A549 (cell line): ENCODE data around the gene ASMT. TPM values are rescaled to one million over a fixed set of nuclear protein-coding genes. Genes with fewer than 3 reads are reported as not detected.
A peak's percentile ranks its signal among the peaks of the same experiment; 100 is the strongest.
"Not testable (repeated sequence)": the region's sequence is repeated elsewhere in the genome, so short reads cannot be mapped to it uniquely, and the experiment has no call there.

Experiments
- ATAC-seq, 2 experiments: fragments of 200-7000 bp in 1 of 2; fragments of >200 bp in 1 of 2; cut with Nextera tagmentation in 1 of 2; cut with Tn5 transposase in 1 of 2; 3 replicates each; pipeline versions ENCODE4 v1.8.0 to v1.9.1; 2018 to 2020; ENCODE audit warnings: mild to moderate bottlenecking in 1 of 2, moderate library complexity in 1 of 2
- CTCF ChIA-PET: fragments of 300-600 bp; sonication (Branson Sonifier 250); formaldehyde crosslinking; extraction: SDS; loops from one replicate; lab custom pipeline; 2021; ENCODE audit warnings: antibody characterized with exemption, inconsistent platforms; lab: Yijun Ruan, JAX
- POLR2A ChIA-PET: fragments of 350-600 bp; formaldehyde crosslinking; extraction: SDS; loops from one replicate; lab custom pipeline; 2021; ENCODE audit warnings: antibody characterized with exemption, inconsistent platforms; lab: Yijun Ruan, JAX
- DNase-seq, 2 experiments: peaks; one replicate each; pipeline versions ENCODE4 v3.0.0 to v3.0.0-alpha.2; 2011 to 2016; ENCODE audit warnings: low read depth in 1 of 2, low spot score in 1 of 2
- FAIRE-seq: peaks from 2 replicates; lab custom pipeline; 2011; peaks lifted over from hg19 to GRCh38; lab: Jason Lieb, UNC
- H3K27ac ChIP-seq, 2 experiments: fragments of >200 bp; sonication (Bioruptor Twin); formaldehyde crosslinking; 3 replicates each; pipeline ENCODE4 v1.5.1; 2016 to 2017
- H3K4me1 ChIP-seq: fragments of >200 bp; sonication (Bioruptor Twin); formaldehyde crosslinking; 3 replicates; pipeline ENCODE4 v1.6.1; 2016
- H3K4me2 ChIP-seq: fragments of >200 bp; sonication (Bioruptor Twin); formaldehyde crosslinking; 3 replicates; pipeline ENCODE4 v1.6.1; 2016
- H3K4me3 ChIP-seq: fragments of >200 bp; sonication (Bioruptor Twin); formaldehyde crosslinking; 3 replicates; pipeline ENCODE4 v1.5.1; 2016
- H3K9me3 ChIP-seq: fragments of >200 bp; sonication (Bioruptor Twin); formaldehyde crosslinking; 3 replicates; pipeline ENCODE4 v1.6.1; 2016
- BHLHE40 ChIP-seq: IDR thresholded peaks from 2 replicates; pipeline ENCODE4 v1.6.1; 2012; ENCODE audit warnings: low read depth, low read length, inconsistent platforms
- CBX8 ChIP-seq: fragments of 200-600 bp; sonication (generic); IDR thresholded peaks from 2 replicates; pipeline ENCODE4 v1.6.1; 2016
- CHD2 ChIP-seq: fragments of 150-350 bp; IDR thresholded peaks from 2 replicates; pipeline ENCODE4 v1.6.1; 2014; ENCODE audit warnings: low read length; ENCODE audit not compliant: partially characterized antibody
- ESRRA ChIP-seq: fragments of 150-350 bp; IDR thresholded peaks from 2 replicates; pipeline ENCODE4 v1.6.1; 2014; ENCODE audit warnings: mild to moderate bottlenecking, low read length, borderline replicate concordance
- FOSL2 ChIP-seq, 2 experiments: fragments of 450-650 bp in 1 of 2; fragments of >200 bp in 1 of 2; sonication (Bioruptor Twin) in 1 of 2; formaldehyde crosslinking; IDR thresholded peaks; 2 replicates each; pipeline versions ENCODE4 v1.5.0 to v1.6.1; 2016 to 2020; ENCODE audit warnings: mild to moderate bottlenecking in 1 of 2, moderate library complexity in 1 of 2
- HDAC2 ChIP-seq: fragments of 200-600 bp; sonication (generic); IDR thresholded peaks from 2 replicates; pipeline ENCODE4 v1.6.1; 2016
- HOXB13 ChIP-seq: fragments of 250-450 bp; sonication (Bioruptor Pico); IDR thresholded peaks from 2 replicates; pipeline ENCODE4 v1.5.0; 2020; ENCODE audit warnings: low read depth, mild to moderate bottlenecking, moderate library complexity
- KDM1A ChIP-seq: fragments of 200-600 bp; sonication (generic); IDR thresholded peaks from 2 replicates; pipeline ENCODE4 v1.6.1; 2016; ENCODE audit warnings: low read depth, mild to moderate bottlenecking
- KDM5A ChIP-seq: fragments of 200-600 bp; sonication (generic); IDR thresholded peaks from 2 replicates; pipeline ENCODE4 v1.6.1; 2016; ENCODE audit warnings: antibody characterized with exemption, mild to moderate bottlenecking
- MYC ChIP-seq: IDR thresholded peaks from 2 replicates; pipeline ENCODE4 v1.6.1; 2012; ENCODE audit warnings: mild to moderate bottlenecking, inconsistent platforms, low read length, improper control_type of control experiment, borderline replicate concordance
- NPAS2 ChIP-seq: fragments of 250-450 bp; sonication (Bioruptor Pico); IDR thresholded peaks from 2 replicates; pipeline ENCODE4 v1.8.0; 2022; ENCODE audit warnings: mild to moderate bottlenecking, moderate library complexity, borderline replicate concordance
- RARB ChIP-seq: fragments of 250-450 bp; sonication (Bioruptor Pico); IDR thresholded peaks from 2 replicates; pipeline ENCODE4 v1.8.0; 2021; ENCODE audit warnings: mild to moderate bottlenecking, moderate library complexity
- USF2 ChIP-seq: fragments of 450-650 bp; IDR thresholded peaks from 2 replicates; pipeline ENCODE4 v1.6.1; 2014; ENCODE audit warnings: antibody characterized with exemption
- ZNF302 ChIP-seq: fragments of 250-450 bp; sonication (Bioruptor Pico); IDR thresholded peaks from 2 replicates; pipeline ENCODE4 v1.9.0; 2021; ENCODE audit warnings: inconsistent platforms, mild to moderate bottlenecking, moderate library complexity
- WGBS: methylation state at CpG from one replicate; pipeline ENCODE4 v1.1.6; 2017; ENCODE audit errors: missing lambda C conversion rate; 5-methylcytosine and 5-hydroxymethylcytosine counted together
- polyA plus RNA-seq, 4 experiments: library from polyadenylated mRNA; depleted of rRNA in 3 of 4; stranded (reverse); fragments of >200 nt; fragmentation: RNase III in 1 of 4; extraction: RNeasy Plus Mini Kit Qiagen cat#74134 plus additional on column Dnase treatment in 1 of 4; gene quantifications; 2 replicates in 3 of 4; 3 replicates in 1 of 4; pipeline ENCODE4 v1.2.3, GENCODE V29; 2011 to 2017

Gene ASMT
- polyA plus RNA-seq, 2 of the 4 experiments (the other 2 are of a cell fraction): 0.12 to 0.16 TPM

GRCh38 chrX:1681439-1681838 is 66.6 kb downstream of the ASMT start:
- CTCF ChIA-PET: no interaction called here
- DNase-seq (no peak), ATAC-seq (no peak)
- H3K4me3 ChIP-seq: no peak overlapping the region
- H3K4me1 ChIP-seq: no peaks in the 10 kb centered on the region
- POLR2A ChIA-PET: no interaction called here
- no peaks in the 10 kb centered on the region for H3K9me3 ChIP-seq
- TF ChIP-seq HOXB13 (CRISPR knock-in tag): no peak
- TF ChIP-seq CBX8: no peak
- TF ChIP-seq, all 56 proteins: peak for 0
- Histone ChIP-seq H3K4me2 (no peak overlapping the region), H3K27ac (no peak overlapping the region)
- FAIRE-seq: no peak

- FAIRE-seq, CTCF ChIA-PET, H3K4me1 ChIP-seq, H3K4me2 ChIP-seq, ATAC-seq, H3K27ac ChIP-seq, POLR2A ChIA-PET, DNase-seq, H3K4me3 ChIP-seq, H3K9me3 ChIP-seq: not testable (repeated sequence)
Measured at GRCh38 chrX:1681856-1682255, 67.0 kb downstream of the ASMT start.

GRCh38 chrX:1682501-1682900 is 67.6 kb downstream of the ASMT start:
- ATAC-seq, CTCF ChIA-PET, FAIRE-seq, H3K4me2 ChIP-seq, DNase-seq, H3K4me1 ChIP-seq, H3K4me3 ChIP-seq, H3K27ac ChIP-seq, H3K9me3 ChIP-seq, POLR2A ChIA-PET: not testable (repeated sequence)
- 49% methylated on average over 4 of the region's 4 CpGs for WGBS

GRCh38 chrX:1684883-1685282 is 70.0 kb downstream of the ASMT start:
- POLR2A ChIA-PET, CTCF ChIA-PET, H3K4me3 ChIP-seq, H3K9me3 ChIP-seq, DNase-seq, H3K27ac ChIP-seq, H3K4me1 ChIP-seq, H3K4me2 ChIP-seq: not testable (repeated sequence)
- WGBS: 48% methylated on average over 7 of the region's 8 CpGs
- FAIRE-seq (peak; percentile 56), ATAC-seq (peak in 1 of 2 experiments; percentile 31; a peak in 1 of 6 replicates)

GRCh38 chrX:1685444-1685880 is 70.6 kb downstream of the ASMT start:
- POLR2A ChIA-PET, DNase-seq, FAIRE-seq, CTCF ChIA-PET, H3K4me3 ChIP-seq, H3K27ac ChIP-seq, H3K9me3 ChIP-seq, ATAC-seq, H3K4me1 ChIP-seq, H3K4me2 ChIP-seq: not testable (repeated sequence)
- WGBS: 51% methylated on average over 3 of the region's 3 CpGs

GRCh38 chrX:1686642-1687041 is 71.8 kb downstream of the ASMT start:
- Histone ChIP-seq H3K4me2 (peak overlapping the region; percentile 3; the same call in 1 of the 3 replicates), H3K4me3 (no peak overlapping the region), H3K9me3 (no peaks in the 10 kb centered on the region), H3K4me1 (no peaks in the 10 kb centered on the region), H3K27ac (no peak overlapping the region)
- 10% methylated on average over 2 of the region's 2 CpGs for WGBS
- CTCF ChIA-PET: no interaction called here
- ATAC-seq (peak in 1 of 2 experiments; percentile 29; a peak in 2 of 6 replicates), DNase-seq (no peak), FAIRE-seq (no peak)
- TF ChIP-seq CHD2 (no peak), MYC (no peak), KDM5A (no peak), FOSL2 (IDR thresholded peaks at IDR 0.05) (no peak), FOSL2 (CRISPR knock-in tag; IDR thresholded peaks at IDR 0.05) (no peak), BHLHE40 (no peak), KDM1A (no peak), USF2 (no peak), RARB (CRISPR knock-in tag) (no peak), ESRRA (no peak), HDAC2 (no peak), NPAS2 (CRISPR knock-in tag) (no peak), ZNF302 (CRISPR knock-in tag) (no peak)
- POLR2A ChIA-PET: no interaction called here

Other genes starting within 250 kb of the ASMT start
- 252 and 291 TPM in 2 replicates for gene SLC25A6, start 222.9 kb upstream of the ASMT start, polyA plus RNA-seq (2011; rRNA removed)
- gene SLC25A6, start 222.9 kb upstream of the ASMT start, polyA plus RNA-seq (2017; fragmentation: RNase III; extraction: RNeasy Plus Mini Kit Qiagen cat#74134 plus additional on column Dnase treatment): 439 to 448 TPM (median 446 TPM) in 3 replicates
- gene ASMTL, start 162.2 kb upstream of the ASMT start, polyA plus RNA-seq (2011; rRNA removed): 15.4 and 15.6 TPM in 2 replicates
- gene ASMTL, start 162.2 kb upstream of the ASMT start, polyA plus RNA-seq (2017; fragmentation: RNase III; extraction: RNeasy Plus Mini Kit Qiagen cat#74134 plus additional on column Dnase treatment): 12.2 to 14.4 TPM (median 12.3 TPM) in 3 replicates
- not detected in 2 replicates for gene P2RY8, start 77.9 kb upstream of the ASMT start, polyA plus RNA-seq (2011; rRNA removed)
- 0.03 TPM in 1 of 3 replicates, not detected in the others for gene P2RY8, start 77.9 kb upstream of the ASMT start, polyA plus RNA-seq (2017; fragmentation: RNase III; extraction: RNeasy Plus Mini Kit Qiagen cat#74134 plus additional on column Dnase treatment)
- gene AKAP17A, start 23.5 kb upstream of the ASMT start, polyA plus RNA-seq (2011; rRNA removed): 18.0 and 24.9 TPM in 2 replicates
- 27.3 to 32.9 TPM (median 32.5 TPM) in 3 replicates for gene AKAP17A, start 23.5 kb upstream of the ASMT start, polyA plus RNA-seq (2017; fragmentation: RNase III; extraction: RNeasy Plus Mini Kit Qiagen cat#74134 plus additional on column Dnase treatment)